GM21529 (cell line): ENCODE results near the gene LYPLA2.
A peak's percentile ranks its signal among the peaks of the same experiment; 100 is the strongest.
"Not testable (repeated sequence)": the region's sequence is repeated elsewhere in the genome, so short reads cannot be mapped to it uniquely, and the experiment has no call there.

Experiments
- ATAC-seq: cut with Tn5 transposase; IDR thresholded peaks from one replicate; pipeline ENCODE4 v1.9.1; 2021; ENCODE audit not compliant: unreplicated experiment

LYPLA2 gene

GRCh38 chr1:23799570-23800399 lies 8.8 kb downstream of the LYPLA2 start:
- peak; percentile 4 for ATAC-seq

GRCh38 chr1:23800400-23801337 lies 9.7 kb downstream of the LYPLA2 start, which contains the start of gene GALE:
TSS of gene GALE (minus strand) at chr1:23800754. CDS start at chr1:23799007, 1,747 bp downstream.
- ATAC-seq, result peak; percentile 74

- no peak for ATAC-seq
These were observed 10.4 kb downstream of the LYPLA2 start for GRCh38 chr1:23801338-23801748.

GRCh38 chr1:23801876-23802275 lies 10.9 kb downstream of the LYPLA2 start:
- no peak for ATAC-seq

GRCh38 chr1:23802809-23803342 lies 11.9 kb downstream of the LYPLA2 start:
- not testable (repeated sequence) for ATAC-seq

GRCh38 chr1:23803674-23804073 lies 12.7 kb downstream of the LYPLA2 start:
- ATAC-seq, result no peak

- no peak for ATAC-seq
These were observed 13.4 kb downstream of the LYPLA2 start for GRCh38 chr1:23804183-23804835.

GRCh38 chr1:23805025-23805424 lies 14.1 kb downstream of the LYPLA2 start:
- no peak for ATAC-seq

GRCh38 chr1:23806280-23806679 lies 15.3 kb downstream of the LYPLA2 start:
- no peak for ATAC-seq

- no peak for ATAC-seq
These were observed 16.5 kb downstream of the LYPLA2 start for GRCh38 chr1:23807453-23807852.

- ATAC-seq, result peak; percentile 66
These were observed 18.8 kb downstream of the LYPLA2 start for GRCh38 chr1:23809751-23810171.

- ATAC-seq, result peak; percentile 66
These were observed 20.0 kb downstream of the LYPLA2 start for GRCh38 chr1:23810818-23811540.

- no peak for ATAC-seq
These were observed 23.1 kb downstream of the LYPLA2 start for GRCh38 chr1:23814016-23814415.

- no peak for ATAC-seq
These were observed 25.4 kb downstream of the LYPLA2 start for GRCh38 chr1:23816361-23816760.

GRCh38 chr1:23816906-23817305 lies 26.0 kb downstream of the LYPLA2 start:
- ATAC-seq, result no peak

GRCh38 chr1:23817633-23818032 lies 26.7 kb downstream of the LYPLA2 start:
- no peak for ATAC-seq

GRCh38 chr1:23823767-23824166 lies 32.8 kb downstream of the LYPLA2 start:
- no peak for ATAC-seq

- no peak for ATAC-seq
These were observed 33.7 kb downstream of the LYPLA2 start for GRCh38 chr1:23824711-23825075.

- ATAC-seq, result peak; percentile 82
These were observed 34.3 kb downstream of the LYPLA2 start, which contains the start of gene HMGCL for GRCh38 chr1:23825076-23825761. TSS of gene HMGCL (minus strand) at chr1:23825429. CDS start at chr1:23825415, 14 bp downstream.
